Activated B cell treated with CpG ODN at 0.5 μM for 24 hours (primary cell): ENCODE results near the gene LMNB1. TPM values are rescaled to one million over a fixed set of nuclear protein-coding genes. Genes with fewer than 3 reads are reported as not detected.
"Not testable (repeated sequence)": the region's sequence is repeated elsewhere in the genome, so short reads cannot be mapped to it uniquely, and the experiment has no call there.

Experiments
- ATAC-seq: fragments of 200-7000 bp; cut with Tn5 transposase; one replicate; pipeline ENCODE4 v1.10.0; 2021; ENCODE audit warnings: low read depth, mild to moderate bottlenecking, moderate library complexity
- CTCF ChIA-PET: fragments of 350-600 bp; sonication (Branson Sonifier 250); formaldehyde crosslinking; loops from one replicate; lab custom pipeline; 2021; ENCODE audit warnings: antibody characterized with exemption; lab: Charles Lee
- POLR2A ChIA-PET: fragments of 350-600 bp; sonication (Branson Sonifier 250); formaldehyde crosslinking; loops from one replicate; lab custom pipeline; 2021; ENCODE audit warnings: antibody characterized with exemption; lab: Charles Lee
- DNase-seq: peaks from one replicate; pipeline ENCODE4 v3.0.0; 2022
- H3K27ac Mint-ChIP-seq: one replicate; pipeline ENCODE4 v1.8.0; 2020; ENCODE audit warnings: mixed read lengths
- H3K27me3 Mint-ChIP-seq: one replicate; pipeline ENCODE4 v1.8.0; 2021; ENCODE audit warnings: mixed read lengths
- H3K36me3 Mint-ChIP-seq: one replicate; pipeline ENCODE4 v1.8.0; 2021; ENCODE audit warnings: low read depth, mixed read lengths
- H3K4me1 Mint-ChIP-seq: one replicate; pipeline ENCODE4 v1.8.0; 2021; ENCODE audit warnings: mixed read lengths
- H3K4me3 Mint-ChIP-seq: one replicate; pipeline ENCODE4 v1.8.0; 2020; ENCODE audit warnings: mild to moderate bottlenecking, mixed read lengths
- H3K9me3 Mint-ChIP-seq: one replicate; pipeline ENCODE4 v1.8.0; 2020; ENCODE audit warnings: mixed read lengths
- intact Hi-C: fragments of 100-400 bp; cut with micrococcal nuclease; formaldehyde crosslinking; loops from one replicate; pipeline ENCODE4 v1.15.1; 2024
- total RNA-seq: library from RNA; stranded (reverse); gene quantifications from 2 replicates; pipeline ENCODE4 v1.2.3, GENCODE V29; 2022
- TF ChIP-seq, protein P1 (sequence below): fragments of 200-600 bp; IDR thresholded peaks from one replicate; pipeline ENCODE4 v1.8.0; 2022; ENCODE audit warnings: antibody characterized with exemption, mild to moderate bottlenecking

LMNB1 gene
- total RNA-seq, 1 donor from 2014 or later, result 34.7 TPM

DNA sequence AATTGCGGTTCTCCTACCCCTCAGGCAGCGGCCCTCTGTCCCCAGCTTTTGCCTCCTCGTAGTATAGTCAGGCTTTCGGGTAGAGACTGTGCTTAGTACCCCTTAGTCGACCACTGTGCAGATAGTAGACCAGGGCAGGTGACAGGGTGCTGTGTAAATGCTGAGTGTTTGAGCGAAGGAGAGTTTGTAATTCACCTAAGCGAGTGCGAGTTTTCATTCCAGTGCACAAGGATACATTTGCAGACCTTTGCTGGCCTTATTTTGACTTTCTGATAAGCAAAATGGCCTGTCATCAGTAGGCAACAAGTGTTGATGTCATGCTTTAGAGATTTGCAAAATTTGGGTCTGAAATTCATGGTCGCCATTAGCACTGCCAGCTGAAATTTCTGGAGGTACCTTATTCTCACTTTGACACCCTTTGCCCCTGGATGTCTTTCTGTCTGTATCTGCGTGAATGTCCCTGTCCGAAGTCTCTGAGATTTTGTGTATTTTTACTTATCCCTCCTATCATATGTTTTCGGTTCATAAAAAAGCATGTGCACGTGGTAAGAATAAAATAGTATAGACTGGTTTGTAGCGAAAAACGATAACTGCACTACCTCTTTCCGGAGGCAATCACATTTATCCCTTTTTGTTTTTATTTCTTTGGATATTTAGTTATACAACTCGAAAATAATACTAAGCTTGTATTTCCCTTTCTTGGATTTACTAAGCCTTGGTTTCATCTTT is 1.9 kb downstream of the LMNB1 start:
- peak overlapping the region; percentile 96 for H3K27ac Mint-ChIP-seq

DNA sequence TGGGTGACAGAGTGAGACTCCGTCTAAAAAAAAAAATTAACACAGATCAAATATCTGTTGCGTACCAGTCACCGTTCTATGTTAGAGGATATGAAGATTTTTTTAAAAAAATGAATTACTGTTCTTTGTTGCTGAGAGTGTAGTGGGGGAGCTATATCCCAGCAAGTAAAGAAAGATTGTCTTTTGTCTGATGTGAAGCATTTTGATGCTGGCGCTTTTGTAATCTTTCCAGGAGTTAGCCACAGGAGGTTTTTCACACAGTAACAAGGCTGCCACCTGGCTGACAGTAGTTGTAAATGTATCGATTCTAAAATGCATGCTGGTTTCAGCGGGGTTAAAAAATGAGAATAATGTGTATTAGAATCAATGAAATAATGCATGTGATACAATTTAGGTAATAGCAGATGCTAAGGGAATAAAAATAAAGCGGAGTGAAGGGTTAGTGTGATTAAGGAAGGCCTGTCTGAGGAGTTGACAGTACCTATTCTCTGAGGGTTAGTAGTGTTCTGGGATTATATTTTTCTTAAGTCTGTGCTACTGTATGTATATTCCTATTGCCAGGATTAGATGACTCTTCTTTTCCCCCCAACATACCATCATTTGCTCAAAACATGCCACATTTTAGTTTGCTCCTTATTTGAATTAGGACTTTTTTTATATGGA is 3.4 kb downstream of the LMNB1 start:
- H3K27ac Mint-ChIP-seq, result peak overlapping the region; percentile 9
- no peak for ATAC-seq
- ChIA-PET CTCF (interaction anchor here (0.9 to 9.2 kb wide), 13 partner anchors 14 to 219 kb away, joined by 3 to 185 read pairs (median 5); no protein-coding TSS in a partner anchor), POLR2A (interaction anchor here (0.5 kb wide), 1 partner anchor 98 kb away, joined by 4 read pairs; no protein-coding TSS in a partner anchor)
- intact Hi-C loops, result loop anchor here (1.0 kb wide), 4 partner anchors 22 to 124 kb away; no protein-coding TSS in a partner anchor
- no peak for DNase-seq
- peaks cover 40% of the 10 kb centered on the region for H3K4me1 Mint-ChIP-seq
- H3K4me3 Mint-ChIP-seq, result peak overlapping the region; percentile 92
- no peaks in the 10 kb centered on the region for H3K9me3 Mint-ChIP-seq
- peaks cover 7% of the 10 kb centered on the region for H3K36me3 Mint-ChIP-seq
- no peaks in the 10 kb centered on the region for H3K27me3 Mint-ChIP-seq
- TF ChIP-seq, protein P1, sequence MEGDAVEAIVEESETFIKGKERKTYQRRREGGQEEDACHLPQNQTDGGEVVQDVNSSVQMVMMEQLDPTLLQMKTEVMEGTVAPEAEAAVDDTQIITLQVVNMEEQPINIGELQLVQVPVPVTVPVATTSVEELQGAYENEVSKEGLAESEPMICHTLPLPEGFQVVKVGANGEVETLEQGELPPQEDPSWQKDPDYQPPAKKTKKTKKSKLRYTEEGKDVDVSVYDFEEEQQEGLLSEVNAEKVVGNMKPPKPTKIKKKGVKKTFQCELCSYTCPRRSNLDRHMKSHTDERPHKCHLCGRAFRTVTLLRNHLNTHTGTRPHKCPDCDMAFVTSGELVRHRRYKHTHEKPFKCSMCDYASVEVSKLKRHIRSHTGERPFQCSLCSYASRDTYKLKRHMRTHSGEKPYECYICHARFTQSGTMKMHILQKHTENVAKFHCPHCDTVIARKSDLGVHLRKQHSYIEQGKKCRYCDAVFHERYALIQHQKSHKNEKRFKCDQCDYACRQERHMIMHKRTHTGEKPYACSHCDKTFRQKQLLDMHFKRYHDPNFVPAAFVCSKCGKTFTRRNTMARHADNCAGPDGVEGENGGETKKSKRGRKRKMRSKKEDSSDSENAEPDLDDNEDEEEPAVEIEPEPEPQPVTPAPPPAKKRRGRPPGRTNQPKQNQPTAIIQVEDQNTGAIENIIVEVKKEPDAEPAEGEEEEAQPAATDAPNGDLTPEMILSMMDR, result peak; percentile 24

More for the DNA sequence above, 1.9 kb downstream of the LMNB1 start:
- ChIA-PET POLR2A (interaction anchor here (0.8 to 4.3 kb wide), 27 partner anchors 8 to 1304 kb away, joined by 3 to 48 read pairs (median 5); partner anchors contain the start of genes C5orf63, GRAMD2B, MARCHF3 and PHAX), CTCF (interaction anchor here (0.7 to 9.2 kb wide), 12 partner anchors 9 to 123 kb away, joined by 3 to 185 read pairs (median 6); no protein-coding TSS in a partner anchor)
- Mint-ChIP-seq H3K4me1 (peaks cover 40% of the 10 kb centered on the region), H3K27me3 (no peaks in the 10 kb centered on the region), H3K4me3 (peak overlapping the region; percentile 92), H3K9me3 (no peaks in the 10 kb centered on the region), H3K36me3 (peaks cover 7% of the 10 kb centered on the region)
- TF ChIP-seq, protein P1, result no peak
- DNase-seq, result no peak
- intact Hi-C loops, result loop anchor here (1.0 kb wide), 1 partner anchor 178 kb away; no protein-coding TSS in a partner anchor
- no peak for ATAC-seq

DNA sequence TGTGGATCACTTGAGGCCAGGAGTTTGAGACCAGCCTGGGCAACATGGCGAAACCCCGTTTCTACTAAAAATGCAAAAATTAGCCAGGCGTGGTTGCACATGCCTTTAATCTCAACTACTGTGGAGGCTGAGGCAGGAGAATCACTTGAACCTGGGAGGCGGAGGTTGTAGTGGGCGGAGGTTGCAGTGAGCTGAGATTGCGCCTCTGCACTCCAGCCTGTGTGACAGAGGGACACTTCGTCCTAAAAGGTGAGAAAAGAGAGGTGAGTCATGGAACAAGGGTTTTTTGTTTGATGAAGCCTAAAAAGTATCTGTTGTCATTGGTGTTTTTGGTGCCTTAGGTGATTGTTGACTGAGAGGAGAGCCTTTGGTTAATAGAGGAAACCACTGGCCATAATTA is 11.5 kb downstream of the LMNB1 start:
- POLR2A ChIA-PET, result interaction anchor here (1.2 to 1.4 kb wide), 2 partner anchors 10 to 12 kb away, joined by 3 read pairs; partner anchors contain the start of gene LMNB1
- ATAC-seq, H3K27me3 Mint-ChIP-seq, intact Hi-C loops, DNase-seq, H3K27ac Mint-ChIP-seq, CTCF ChIA-PET, H3K36me3 Mint-ChIP-seq, H3K9me3 Mint-ChIP-seq, H3K4me3 Mint-ChIP-seq: not testable (repeated sequence)
- H3K4me1 Mint-ChIP-seq, result peaks cover 36% of the 10 kb centered on the region

DNA sequence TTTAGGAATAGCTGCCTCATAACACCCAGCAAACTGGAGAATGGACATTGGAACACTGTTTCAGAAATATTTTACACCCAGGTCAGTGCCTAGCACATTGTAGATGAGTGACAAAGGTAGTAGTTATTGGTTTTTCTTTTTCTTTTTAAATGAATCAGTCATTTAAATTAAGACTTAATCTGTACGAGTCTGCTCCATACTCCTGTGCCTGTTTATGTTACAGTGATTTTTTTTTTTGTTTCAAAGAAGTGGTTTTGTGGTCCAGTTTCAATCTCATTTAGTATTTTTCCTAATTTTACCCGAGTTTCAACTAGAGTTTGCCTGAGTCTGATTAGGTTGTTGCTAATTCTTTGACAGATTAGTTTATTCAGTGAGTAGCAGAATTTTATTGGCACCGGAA is 16.2 kb downstream of the LMNB1 start:
- TF ChIP-seq, protein P1, result no peak
- intact Hi-C loops, result no loop called here
- no peaks in the 10 kb centered on the region for H3K27me3 Mint-ChIP-seq
- H3K27ac Mint-ChIP-seq, result peak overlapping the region; percentile 76
- peak overlapping the region; percentile 3 for H3K4me3 Mint-ChIP-seq
- H3K9me3 Mint-ChIP-seq, result no peaks in the 10 kb centered on the region
- ATAC-seq (peak; percentile 10), DNase-seq (no peak)
- H3K36me3 Mint-ChIP-seq, result no peaks in the 10 kb centered on the region
- POLR2A ChIA-PET, result interaction anchor here (0.7 to 4.7 kb wide), 3 partner anchors 15 to 116 kb away, joined by 6 to 15 read pairs (median 7); partner anchors contain the start of gene LMNB1
- CTCF ChIA-PET, result interaction anchor here (1.1 to 2.8 kb wide), 2 partner anchors 9 to 15 kb away, joined by 3 to 12 read pairs; partner anchors contain the start of gene LMNB1
- H3K4me1 Mint-ChIP-seq, result peaks cover 30% of the 10 kb centered on the region

DNA sequence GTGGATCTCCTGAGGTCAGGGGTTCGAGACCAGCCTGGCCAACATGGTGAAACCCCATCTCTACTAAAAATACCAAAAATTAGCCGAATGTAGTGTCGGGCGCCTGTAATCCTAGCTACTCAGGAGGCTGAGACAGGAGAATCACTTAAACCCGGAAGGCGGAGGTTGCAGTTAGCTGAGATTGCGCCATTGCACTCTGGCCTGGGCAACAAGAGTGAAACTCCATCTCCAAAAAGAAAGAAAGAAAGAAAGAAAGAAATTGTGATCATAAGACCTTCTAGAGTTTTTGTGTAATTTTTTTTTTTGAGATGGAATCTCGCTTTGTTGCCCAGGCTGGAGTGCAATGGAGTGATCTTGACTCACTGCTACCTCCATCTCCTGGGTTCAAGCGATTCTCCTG is 16.7 kb downstream of the LMNB1 start:
- intact Hi-C loops, H3K4me3 Mint-ChIP-seq, H3K36me3 Mint-ChIP-seq, H3K9me3 Mint-ChIP-seq, ATAC-seq, DNase-seq, H3K27me3 Mint-ChIP-seq: not testable (repeated sequence)
- Mint-ChIP-seq H3K4me1 (peaks cover 29% of the 10 kb centered on the region), H3K27ac (peak overlapping the region; percentile 35)
- CTCF ChIA-PET, result interaction anchor here (1.1 to 1.9 kb wide), 4 partner anchors 8 to 16 kb away, joined by 3 to 7 read pairs (median 4); no protein-coding TSS in a partner anchor
- POLR2A ChIA-PET, result interaction anchor here (0.5 to 4.7 kb wide), 2 partner anchors 16 to 87 kb away, joined by 7 to 15 read pairs; partner anchors contain the start of gene LMNB1
